ENCODE results near the gene BLTP3A.

Gene BLTP3A

DNA sequence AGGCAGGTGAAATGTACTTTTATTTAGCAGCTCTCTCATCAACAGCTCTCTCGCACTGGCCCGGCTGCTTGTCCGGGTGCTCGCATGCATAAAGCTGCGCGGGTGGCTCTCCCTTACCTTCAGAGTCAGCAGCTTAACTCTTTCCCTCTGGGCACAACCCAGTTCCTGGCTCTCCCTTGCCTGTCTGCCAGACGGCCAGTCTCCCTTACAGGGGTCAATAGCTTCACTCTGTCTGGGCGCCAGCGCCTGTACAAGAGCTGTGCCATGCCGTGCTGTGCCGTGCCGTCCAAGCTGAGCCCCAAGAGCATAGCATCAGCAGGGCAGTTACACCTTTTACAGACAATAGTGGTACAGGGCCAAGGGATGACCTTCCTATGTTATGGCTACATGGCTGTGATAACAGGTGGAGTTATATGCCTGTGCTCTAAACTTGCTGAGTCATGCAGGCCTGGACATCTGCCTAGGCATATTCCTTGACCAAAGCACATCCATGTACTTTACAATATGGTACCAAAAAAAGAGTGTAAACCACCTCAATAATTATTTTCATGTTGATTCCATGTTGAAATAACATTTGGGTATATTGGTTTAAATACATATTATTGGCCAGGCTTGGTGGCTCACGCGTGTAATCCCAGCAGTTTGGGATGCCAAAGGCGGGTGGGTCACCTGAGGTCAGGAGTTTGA, 47.9 kb downstream of the BLTP3A start:
- TF ChIP-seq, protein P1, sequence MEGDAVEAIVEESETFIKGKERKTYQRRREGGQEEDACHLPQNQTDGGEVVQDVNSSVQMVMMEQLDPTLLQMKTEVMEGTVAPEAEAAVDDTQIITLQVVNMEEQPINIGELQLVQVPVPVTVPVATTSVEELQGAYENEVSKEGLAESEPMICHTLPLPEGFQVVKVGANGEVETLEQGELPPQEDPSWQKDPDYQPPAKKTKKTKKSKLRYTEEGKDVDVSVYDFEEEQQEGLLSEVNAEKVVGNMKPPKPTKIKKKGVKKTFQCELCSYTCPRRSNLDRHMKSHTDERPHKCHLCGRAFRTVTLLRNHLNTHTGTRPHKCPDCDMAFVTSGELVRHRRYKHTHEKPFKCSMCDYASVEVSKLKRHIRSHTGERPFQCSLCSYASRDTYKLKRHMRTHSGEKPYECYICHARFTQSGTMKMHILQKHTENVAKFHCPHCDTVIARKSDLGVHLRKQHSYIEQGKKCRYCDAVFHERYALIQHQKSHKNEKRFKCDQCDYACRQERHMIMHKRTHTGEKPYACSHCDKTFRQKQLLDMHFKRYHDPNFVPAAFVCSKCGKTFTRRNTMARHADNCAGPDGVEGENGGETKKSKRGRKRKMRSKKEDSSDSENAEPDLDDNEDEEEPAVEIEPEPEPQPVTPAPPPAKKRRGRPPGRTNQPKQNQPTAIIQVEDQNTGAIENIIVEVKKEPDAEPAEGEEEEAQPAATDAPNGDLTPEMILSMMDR (IDR thresholded peaks at IDR 0.05; ENCODE audit: low read depth, low read length), result no peak
- H3K4me3 ChIP-seq (ENCODE audit: low read depth, low read length), result no peak overlapping the region

All from WI38 (cell line).